Stomach (tissue), 9 donors: ENCODE data around the gene FCHO1. TPM values are rescaled to one million over a fixed set of nuclear protein-coding genes. Genes with fewer than 3 reads are reported as not detected.
A peak's percentile ranks its signal among the peaks of the same experiment; 100 is the strongest.
"Not testable (repeated sequence)": the region's sequence is repeated elsewhere in the genome, so short reads cannot be mapped to it uniquely, and the experiment has no call there.

ENCODE experiments used
- DNase-seq, 2 donors: peaks; one replicate each; pipeline versions ENCODE4 v3.0.0 to v3.0.0-alpha.2; 2013 to 2019
- H3K27ac ChIP-seq, 5 donors: fragments of 200-600 bp in 4 of 5; sonication (generic) in 4 of 5; one replicate each; pipeline ENCODE4 v1.5.1; 2013 to 2019; ENCODE audit warnings: mild to moderate bottlenecking in 1 of 5, moderate library complexity in 1 of 5
- H3K27me3 ChIP-seq, 3 donors: fragments of 200-600 bp; sonication (generic); one replicate each; pipeline ENCODE4 v1.5.1; 2017 to 2019; ENCODE audit warnings: mixed run types in 1 of 3
- H3K36me3 ChIP-seq, 4 donors: fragments of 200-600 bp; sonication (generic); 1 replicate in 3 of 4; 2 replicates in 1 of 4; pipeline ENCODE4 v1.5.1; 2016 to 2019
- H3K4me1 ChIP-seq, 4 donors: fragments of 200-600 bp; sonication (generic); one replicate each; pipeline ENCODE4 v1.5.1; 2016 to 2019
- H3K4me3 ChIP-seq, 4 donors: fragments of 200-600 bp; sonication (generic) in 3 of 4; one replicate each; pipeline ENCODE4 v1.5.1; 2016 to 2019; ENCODE audit warnings: mild to moderate bottlenecking in 1 of 4
- H3K9me3 ChIP-seq, 4 donors: fragments of 200-600 bp; sonication (generic); one replicate each; pipeline ENCODE4 v1.5.1; 2016 to 2019
- CTCF ChIP-seq, 7 experiments: fragments of 450-650 bp in 4 of 7; fragments of 200-600 bp in 3 of 7; sonication (generic) in 3 of 7; IDR thresholded peaks; one replicate each; pipeline ENCODE4 v1.5.1; 2016 to 2019; ENCODE audit warnings: antibody characterized with exemption in 7 of 7, control low read depth in 2 of 7, mild to moderate bottlenecking in 1 of 7
- EP300 ChIP-seq: sonication (generic); formaldehyde crosslinking; IDR thresholded peaks from one replicate; pipeline ENCODE4 v1.6.1; 2017; ENCODE audit warnings: antibody characterized with exemption
- POLR2A ChIP-seq, 4 donors: fragments of 450-650 bp; IDR thresholded peaks; one replicate each; pipeline ENCODE4 v1.6.1; 2016; ENCODE audit warnings: antibody characterized with exemption in 4 of 4, control low read depth in 2 of 4, mild to moderate bottlenecking in 1 of 4, moderate library complexity in 1 of 4
- POLR2AphosphoS5 ChIP-seq, 3 donors: sonication (generic); formaldehyde crosslinking; IDR thresholded peaks; one replicate each; pipeline ENCODE4 v1.6.1; 2016; ENCODE audit warnings: antibody characterized with exemption in 3 of 3
- WGBS, 5 donors: extraction: QIAGEN DNeasy Blood & Tissue Kit in 3 of 5; methylation state at CpG; one replicate each; pipeline versions ENCODE4 v1.1.5 to v1.1.7; 2013 to 2018; 5-methylcytosine and 5-hydroxymethylcytosine counted together
- intact Hi-C: fragments of 100-400 bp; cut with DNase I; formaldehyde crosslinking; loops from one replicate; pipeline ENCODE4 v1.15.1; 2023; ENCODE audit warnings: low total_unique reads
- polyA plus RNA-seq, 3 donors: library from polyadenylated mRNA; stranded (reverse); fragments of 200-250 nt; gene quantifications; one replicate each; pipeline ENCODE4 v1.2.3, GENCODE V29; 2013
- total RNA-seq, 5 donors: library from RNA; depleted of rRNA; stranded (reverse); fragments of >200 nt; gene quantifications; one replicate each; pipeline versions ENCODE4 v1.1.0 to v1.2.3, GENCODE V29; 2014 to 2016
- donor health status: healthy with polysubstance abuse.
- donor health status: Bipolar disorder and iron deficiency.
- donor health status: healthy.

The FCHO1 gene
- total and polyA plus RNA-seq, 8 donors: 0.53 to 9.3 (median 0.92) TPM; not detected in 1

GRCh38 chr19:17778251-17778967 lies 27.1 kb downstream of the FCHO1 start:
- TF ChIP-seq POLR2A (IDR thresholded peaks at IDR 0.05): no peak
- TF ChIP-seq EP300: no peak
- no peak for TF ChIP-seq POLR2AphosphoS5 (IDR thresholded peaks at IDR 0.05)
- DNase-seq: peak; percentile 74 to 79
- WGBS, 5 donors: 12 to 19% (median 14%) methylated on average over 23 to 37 of the region's 37 CpGs
- Histone ChIP-seq H3K36me3 (peaks cover 0 to 5% (median 0%) of the 10 kb centered on the region in 4 donors), H3K4me3 (peak overlapping the region; percentile 23 to 47 (median 36)), H3K9me3 (no peaks in the 10 kb centered on the region), H3K4me1 (peaks cover 0 to 22% (median 17%) of the 10 kb centered on the region in 4 donors), H3K27me3 (peaks cover 0 to 50% (median 4%) of the 10 kb centered on the region in 3 donors), H3K27ac (peak overlapping the region in 2 of 5 donors; percentile 15 to 65)
- intact Hi-C loops: no loop called here

GRCh38 chr19:17778968-17779929 lies 28.0 kb downstream of the FCHO1 start:
- Histone ChIP-seq H3K4me1 (peaks cover 0 to 27% (median 20%) of the 10 kb centered on the region in 4 donors), H3K36me3 (peaks cover 0 to 5% (median 0%) of the 10 kb centered on the region in 4 donors), H3K9me3 (no peaks in the 10 kb centered on the region), H3K27ac (peak overlapping the region in 2 of 5 donors; percentile 15 to 65), H3K4me3 (peak overlapping the region in 3 of 4 donors; percentile 34 to 47 (median 39)), H3K27me3 (peaks cover 0 to 55% (median 4%) of the 10 kb centered on the region in 3 donors)
- TF ChIP-seq POLR2A (IDR thresholded peaks at IDR 0.05) (no peak), EP300 (no peak)
- intact Hi-C loops: no loop called here
- 15 to 26% (median 21%) methylated on average over 25 of the region's 25 CpGs for WGBS, 5 donors
- DNase-seq: peak in 1 of 2 donors; percentile 73

GRCh38 chr19:17780781-17781180 lies 29.5 kb downstream of the FCHO1 start:
- WGBS, 5 donors: 71 to 100% (median 96%) methylated on average over 1 to 2 of the region's 2 CpGs

GRCh38 chr19:17783721-17784120 lies 32.4 kb downstream of the FCHO1 start:
- H3K9me3 ChIP-seq, H3K4me3 ChIP-seq, H3K27ac ChIP-seq, intact Hi-C loops, DNase-seq, H3K36me3 ChIP-seq: not testable (repeated sequence)
- WGBS, 5 donors: 61 to 77% (median 71%) methylated on average over 5 of the region's 5 CpGs
- peaks cover 0 to 43% (median under 1%) of the 10 kb centered on the region in 3 donors for H3K27me3 ChIP-seq
- peaks cover 0 to 22% (median 13%) of the 10 kb centered on the region in 4 donors for H3K4me1 ChIP-seq

More at GRCh38 chr19:17780781-17781180, 29.5 kb downstream of the FCHO1 start:
- DNase-seq: no peak
- Histone ChIP-seq H3K4me1 (peaks cover 0 to 31% (median 21%) of the 10 kb centered on the region in 4 donors), H3K9me3 (no peaks in the 10 kb centered on the region), H3K36me3 (peaks cover 0 to 10% (median 0%) of the 10 kb centered on the region in 4 donors), H3K27ac (no peak overlapping the region), H3K4me3 (no peak overlapping the region), H3K27me3 (peaks cover 0 to 62% (median 4%) of the 10 kb centered on the region in 3 donors)
- TF ChIP-seq POLR2A (IDR thresholded peaks at IDR 0.05) (no peak), EP300 (no peak), POLR2AphosphoS5 (IDR thresholded peaks at IDR 0.05) (no peak), CTCF (IDR thresholded peaks at IDR 0.05) (no peak)
- intact Hi-C loops: no loop called here

GRCh38 chr19:17784201-17785008 lies 33.1 kb downstream of the FCHO1 start:
- WGBS, 5 donors: 37 to 48% (median 45%) methylated on average over 20 to 32 of the region's 32 CpGs

More at GRCh38 chr19:17784201-17785008, 33.1 kb downstream of the FCHO1 start:
- Histone ChIP-seq H3K9me3 (no peaks in the 10 kb centered on the region), H3K4me1 (peaks cover 0 to 18% (median 7%) of the 10 kb centered on the region in 4 donors), H3K36me3 (peaks cover 0 to 10% (median 0%) of the 10 kb centered on the region in 4 donors), H3K4me3 (no peak overlapping the region), H3K27me3 (peaks cover 0 to 36% (median 0%) of the 10 kb centered on the region in 3 donors), H3K27ac (no peak overlapping the region)
- peak; percentile 78 to 87 for DNase-seq
- intact Hi-C loops: no loop called here
- TF ChIP-seq CTCF (IDR thresholded peaks at IDR 0.05) (peak in 5 of 7 experiments; percentile 37 to 85 (median 78)), POLR2AphosphoS5 (IDR thresholded peaks at IDR 0.05) (no peak), POLR2A (IDR thresholded peaks at IDR 0.05) (no peak)
